ES-I3 (cell line): Measurements from ENCODE around the gene ACTL9.

Source experiments
- H3K36me3 ChIP-seq: 2 replicates; pipeline ENCODE4 v1.6.1; 2013; ENCODE audit warnings: mild to moderate bottlenecking, low read length, control low read depth, moderate library complexity; ENCODE audit not compliant: insufficient read depth
- H3K4me1 ChIP-seq: 2 replicates; pipeline ENCODE4 v1.6.1; 2013; ENCODE audit warnings: mild to moderate bottlenecking, control low read depth, low read length; ENCODE audit not compliant: insufficient read depth
- H3K9ac ChIP-seq: 2 replicates; pipeline ENCODE4 v1.6.1; 2013; ENCODE audit warnings: low read depth, mild to moderate bottlenecking, low read length, moderate library complexity
- H3K9me3 ChIP-seq: 2 replicates; pipeline ENCODE4 v1.6.1; 2013; ENCODE audit warnings: mild to moderate bottlenecking, low read length, moderate library complexity; ENCODE audit not compliant: control insufficient read depth, insufficient read depth

ACTL9 gene

DNA sequence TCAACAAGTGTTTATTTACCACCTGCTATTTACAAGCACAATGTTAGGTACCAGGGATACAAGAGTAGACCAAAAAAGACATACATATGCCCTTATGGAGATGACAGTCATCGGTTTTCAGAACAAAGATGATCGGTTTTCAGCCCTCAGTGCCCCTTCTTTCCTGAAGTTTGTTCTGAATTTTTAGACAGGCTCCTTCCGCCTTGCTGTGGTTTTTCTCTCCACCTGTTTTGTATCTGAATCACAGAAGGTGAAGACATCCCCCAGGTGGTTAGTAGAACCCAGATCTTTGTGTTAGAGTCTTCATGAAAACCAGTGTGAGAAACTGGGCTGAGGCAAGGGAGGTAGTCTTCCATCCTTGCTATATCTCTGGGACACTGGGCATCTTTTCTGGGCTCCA lies 23.5 kb downstream of the ACTL9 start:
- no peak overlapping the region for H3K9ac ChIP-seq
- H3K4me1 ChIP-seq: no peaks in the 10 kb centered on the region
- no peaks in the 10 kb centered on the region for H3K9me3 ChIP-seq
- H3K36me3 ChIP-seq: no peaks in the 10 kb centered on the region

DNA sequence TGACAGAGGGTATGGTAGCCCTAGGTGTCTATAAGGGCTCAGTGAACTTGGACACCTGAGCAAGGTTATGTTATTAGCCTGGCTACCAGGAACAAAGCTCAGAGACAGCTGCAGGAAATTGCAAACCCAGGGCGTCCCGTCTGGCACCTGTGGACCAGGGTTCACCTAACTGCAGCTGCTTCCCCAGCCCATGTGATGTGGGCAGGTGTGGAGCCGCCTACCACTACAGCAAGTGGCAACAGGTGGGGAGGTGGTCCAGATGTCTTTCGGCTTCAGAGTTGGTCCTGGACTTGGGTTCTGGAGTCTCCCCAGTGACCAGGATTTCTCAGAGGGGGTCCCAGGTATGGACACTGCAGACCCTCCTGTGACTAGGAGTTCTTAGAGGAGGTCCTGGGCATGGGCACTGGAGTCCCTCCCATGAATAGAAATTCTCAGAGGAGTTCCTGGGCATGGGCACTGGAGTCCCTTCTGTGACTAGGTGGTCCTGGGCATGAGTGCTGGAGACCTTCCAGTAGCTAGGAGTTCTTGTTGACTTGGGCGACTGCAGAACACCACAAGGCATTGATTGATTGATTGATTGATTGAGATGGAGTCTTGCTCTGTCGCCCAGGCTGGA lies 25.2 kb downstream of the ACTL9 start:
- no peaks in the 10 kb centered on the region for H3K36me3 ChIP-seq
- H3K9ac ChIP-seq: no peak overlapping the region
- no peaks in the 10 kb centered on the region for H3K4me1 ChIP-seq
- H3K9me3 ChIP-seq: no peaks in the 10 kb centered on the region

DNA sequence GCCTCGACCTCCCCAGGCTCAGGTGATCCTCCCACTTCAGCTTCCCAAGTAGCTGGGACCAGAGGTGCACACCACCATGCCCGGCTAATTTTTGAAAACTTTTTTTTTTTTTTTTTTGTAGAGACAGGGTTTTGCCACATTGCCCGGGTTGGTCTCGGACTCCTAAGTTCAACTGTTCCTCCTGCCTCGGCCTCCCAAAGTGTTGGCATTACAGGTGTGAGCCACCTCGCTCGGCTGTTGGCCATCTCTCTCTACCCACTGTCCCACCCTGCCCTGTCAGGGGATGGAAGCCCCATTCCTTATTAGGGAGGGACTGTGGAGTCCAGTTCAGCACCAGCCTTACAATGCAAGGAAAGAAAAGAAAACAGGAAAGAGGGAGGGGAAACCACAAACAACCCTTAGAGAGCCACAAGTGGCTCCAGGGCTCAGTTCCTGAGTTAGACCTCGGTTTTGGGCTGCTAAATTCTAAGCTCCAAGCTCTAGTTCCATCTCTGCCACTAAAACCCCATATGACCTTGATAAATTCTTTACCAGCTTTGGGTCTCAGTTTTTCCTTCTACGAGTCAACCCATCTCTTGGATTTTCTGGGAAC lies 31.7 kb downstream of the ACTL9 start:
- H3K9me3 ChIP-seq: no peaks in the 10 kb centered on the region
- no peaks in the 10 kb centered on the region for H3K4me1 ChIP-seq
- H3K9ac ChIP-seq: no peak overlapping the region
- H3K36me3 ChIP-seq: no peaks in the 10 kb centered on the region

DNA sequence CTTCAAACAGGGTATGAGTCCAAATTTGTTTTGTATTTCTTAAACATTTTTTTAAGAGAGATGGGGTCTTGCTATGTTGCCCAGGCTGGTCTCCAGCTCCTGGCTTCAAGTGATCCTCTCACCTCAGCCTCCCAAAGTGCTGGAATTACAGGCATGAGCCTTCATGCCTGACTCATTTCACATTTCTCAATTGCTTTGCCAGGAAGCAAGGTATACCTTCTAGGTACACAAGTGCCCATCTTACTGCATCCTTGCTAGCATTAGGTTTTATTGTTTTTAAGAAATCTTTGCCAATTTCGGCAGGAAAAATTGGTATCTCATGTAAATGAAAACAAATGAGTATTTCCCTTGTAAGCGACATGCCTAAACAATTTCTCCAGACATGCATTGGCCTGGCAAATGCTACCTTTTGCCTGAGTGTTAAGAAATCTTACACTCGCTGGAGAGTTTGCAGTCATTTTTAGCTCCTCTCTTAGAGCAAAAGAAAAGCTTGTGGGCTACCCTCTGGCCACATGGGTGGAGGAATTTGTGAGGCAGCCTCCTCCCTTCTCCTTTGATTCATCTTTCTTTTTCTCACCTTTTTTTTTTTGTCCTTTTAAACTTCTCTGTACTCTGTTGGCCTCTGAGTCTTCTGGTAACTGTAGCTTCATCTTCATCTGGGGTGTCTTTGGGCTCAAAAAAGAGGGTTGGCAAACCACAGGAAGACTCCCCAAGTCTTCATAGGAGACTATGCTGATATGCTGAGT lies 33.0 kb downstream of the ACTL9 start:
- no peak overlapping the region for H3K9ac ChIP-seq
- H3K36me3 ChIP-seq: no peaks in the 10 kb centered on the region
- H3K9me3 ChIP-seq: no peaks in the 10 kb centered on the region
- H3K4me1 ChIP-seq: no peaks in the 10 kb centered on the region

DNA sequence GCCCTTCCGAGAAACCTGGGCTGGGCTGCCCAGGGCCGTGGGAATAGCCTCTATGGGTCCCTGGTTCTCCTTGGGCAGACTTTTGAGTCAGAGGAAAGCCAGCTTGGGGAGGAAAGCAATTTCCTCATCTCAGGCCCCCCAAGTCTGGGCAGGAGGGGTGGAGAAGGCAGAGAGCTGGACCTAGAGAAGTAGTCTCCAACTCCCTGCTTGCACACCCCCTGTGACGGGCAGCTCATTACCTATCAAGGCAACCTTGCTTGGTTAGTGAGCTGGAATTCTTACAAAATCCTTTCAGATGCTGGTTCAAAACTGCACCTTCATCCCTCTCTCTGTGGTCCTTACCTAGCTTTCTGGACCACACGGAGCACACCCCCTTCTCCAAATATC lies 33.9 kb downstream of the ACTL9 start:
- Histone ChIP-seq H3K36me3 (no peaks in the 10 kb centered on the region), H3K9me3 (no peaks in the 10 kb centered on the region), H3K9ac (peak overlapping the region; percentile 20; the same call in 1 of the 2 replicates), H3K4me1 (no peaks in the 10 kb centered on the region)

DNA sequence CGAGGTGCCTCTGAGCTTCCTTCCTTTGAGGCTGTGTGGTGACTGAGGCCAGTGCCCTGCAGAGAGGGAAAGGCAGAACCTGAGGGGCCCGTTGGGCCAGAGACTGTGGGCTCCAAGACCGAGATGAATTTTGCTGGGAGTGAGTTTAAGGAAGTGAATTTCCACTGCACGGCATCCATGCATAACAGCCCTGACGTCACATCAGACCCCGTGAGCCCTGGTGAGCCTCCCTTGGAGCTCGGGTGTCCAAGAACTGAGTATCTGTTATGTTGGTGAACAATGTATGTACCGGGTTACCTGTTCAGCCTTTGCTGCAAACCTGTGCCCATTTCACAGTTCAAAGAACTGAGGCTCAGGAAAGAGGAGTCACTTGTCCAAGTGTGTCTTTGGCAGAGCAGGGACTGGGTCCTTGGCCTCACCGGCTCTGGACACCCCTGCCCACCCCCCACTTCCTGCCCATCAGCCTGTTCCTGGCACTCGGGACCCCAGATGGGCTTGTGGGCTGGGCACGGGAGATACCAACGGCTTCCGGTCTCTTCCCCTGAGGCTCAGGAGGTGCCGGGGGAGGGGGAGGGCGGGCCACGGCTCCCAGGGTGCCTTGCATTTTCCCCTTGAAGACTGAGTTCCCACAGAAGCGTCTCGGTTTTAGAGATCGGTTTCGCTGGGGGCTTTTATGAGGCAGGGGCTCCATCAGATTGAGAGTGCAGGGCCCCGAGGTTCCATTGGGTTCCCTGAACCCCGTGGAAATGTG lies 34.5 kb downstream of the ACTL9 start:
- Histone ChIP-seq H3K36me3 (no peaks in the 10 kb centered on the region), H3K9me3 (no peaks in the 10 kb centered on the region), H3K9ac (peak overlapping the region; percentile 20; the same call in 1 of the 2 replicates), H3K4me1 (no peaks in the 10 kb centered on the region)

DNA sequence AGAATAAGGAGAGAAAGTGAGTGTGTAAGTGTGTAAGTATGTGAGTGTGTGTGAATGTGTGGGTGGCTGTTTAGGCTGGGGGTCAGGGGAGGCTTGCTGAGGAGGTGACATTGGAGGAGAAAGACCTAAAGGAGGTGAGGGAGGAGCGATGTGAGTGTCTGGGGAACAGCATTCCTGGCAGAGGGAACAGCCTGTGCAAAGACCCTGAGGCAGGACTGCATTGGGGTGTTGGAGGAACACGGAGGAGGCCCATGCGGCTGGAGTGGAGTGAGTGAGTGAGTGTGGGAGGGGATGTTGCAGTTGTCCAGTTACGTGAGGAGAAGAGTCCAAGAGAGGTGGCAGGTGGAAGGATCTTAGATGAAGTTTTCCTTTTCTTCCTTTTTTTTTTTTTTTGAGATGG lies 36.3 kb downstream of the ACTL9 start:
- H3K36me3 ChIP-seq: no peaks in the 10 kb centered on the region
- H3K9me3 ChIP-seq: no peaks in the 10 kb centered on the region
- no peak overlapping the region for H3K9ac ChIP-seq
- no peaks in the 10 kb centered on the region for H3K4me1 ChIP-seq

DNA sequence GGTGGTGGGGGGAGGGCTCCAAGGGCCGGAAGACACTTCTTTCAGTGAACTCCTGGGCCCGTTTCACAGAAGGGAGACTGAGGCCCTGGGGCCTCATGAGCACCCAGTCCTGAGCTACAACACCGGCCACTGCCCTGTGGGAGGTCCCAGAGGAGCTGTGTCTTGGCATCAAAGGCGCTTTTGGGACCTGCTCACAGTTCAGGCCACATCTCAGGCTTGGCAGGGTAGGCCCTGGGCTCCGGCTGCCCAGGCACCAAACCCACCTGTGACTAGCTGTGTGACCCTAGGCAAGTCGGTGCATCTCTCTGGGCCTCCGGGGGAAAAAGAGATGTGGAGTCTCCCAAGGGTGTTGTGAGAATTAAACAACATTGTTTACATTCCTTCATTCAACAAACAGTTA lies 38.7 kb downstream of the ACTL9 start:
- no peaks in the 10 kb centered on the region for H3K9me3 ChIP-seq
- H3K9ac ChIP-seq: no peak overlapping the region
- no peaks in the 10 kb centered on the region for H3K4me1 ChIP-seq
- H3K36me3 ChIP-seq: no peaks in the 10 kb centered on the region

DNA sequence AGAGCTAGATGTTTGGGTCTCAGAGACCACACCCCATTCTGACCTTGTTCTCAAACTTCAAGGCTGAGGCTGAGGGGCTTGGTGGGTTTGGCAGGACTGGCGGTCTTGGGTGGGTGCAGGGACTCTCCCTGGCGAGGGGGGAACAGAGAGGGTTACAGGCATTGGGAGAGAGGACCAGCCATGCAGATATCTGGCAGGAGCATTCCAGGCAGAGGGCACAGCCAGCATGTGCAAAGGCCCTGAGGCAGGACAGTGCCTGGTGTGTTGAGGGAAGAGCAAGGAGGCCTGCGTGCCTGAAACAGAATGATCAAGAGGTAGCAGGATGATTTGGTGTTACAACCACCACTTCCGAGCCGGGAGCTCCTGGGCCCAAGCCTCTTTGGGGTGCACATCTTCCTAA lies 40.7 kb downstream of the ACTL9 start:
- Histone ChIP-seq H3K36me3 (no peaks in the 10 kb centered on the region), H3K9me3 (no peaks in the 10 kb centered on the region), H3K4me1 (no peaks in the 10 kb centered on the region), H3K9ac (no peak overlapping the region)

DNA sequence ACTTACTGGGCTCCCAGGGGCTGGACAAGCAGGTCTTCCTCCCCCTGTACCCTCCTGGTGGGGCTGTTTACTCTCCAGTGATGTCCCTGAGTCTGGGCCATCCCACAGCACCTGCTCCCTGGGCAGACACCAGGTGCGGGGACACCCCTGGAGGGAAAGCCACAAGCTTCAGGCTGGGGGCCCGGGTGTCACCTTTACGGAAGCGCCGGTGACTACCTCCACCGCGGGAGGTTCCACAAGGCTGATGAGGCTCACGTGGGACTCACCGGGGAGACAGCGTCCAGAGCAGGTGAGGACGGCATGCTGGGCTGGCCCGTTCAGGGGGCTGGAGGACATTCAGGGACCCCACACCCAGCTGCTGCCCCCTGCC lies 43.3 kb downstream of the ACTL9 start:
- Histone ChIP-seq H3K9ac (no peak overlapping the region), H3K4me1 (no peaks in the 10 kb centered on the region), H3K36me3 (no peaks in the 10 kb centered on the region), H3K9me3 (no peaks in the 10 kb centered on the region)

DNA sequence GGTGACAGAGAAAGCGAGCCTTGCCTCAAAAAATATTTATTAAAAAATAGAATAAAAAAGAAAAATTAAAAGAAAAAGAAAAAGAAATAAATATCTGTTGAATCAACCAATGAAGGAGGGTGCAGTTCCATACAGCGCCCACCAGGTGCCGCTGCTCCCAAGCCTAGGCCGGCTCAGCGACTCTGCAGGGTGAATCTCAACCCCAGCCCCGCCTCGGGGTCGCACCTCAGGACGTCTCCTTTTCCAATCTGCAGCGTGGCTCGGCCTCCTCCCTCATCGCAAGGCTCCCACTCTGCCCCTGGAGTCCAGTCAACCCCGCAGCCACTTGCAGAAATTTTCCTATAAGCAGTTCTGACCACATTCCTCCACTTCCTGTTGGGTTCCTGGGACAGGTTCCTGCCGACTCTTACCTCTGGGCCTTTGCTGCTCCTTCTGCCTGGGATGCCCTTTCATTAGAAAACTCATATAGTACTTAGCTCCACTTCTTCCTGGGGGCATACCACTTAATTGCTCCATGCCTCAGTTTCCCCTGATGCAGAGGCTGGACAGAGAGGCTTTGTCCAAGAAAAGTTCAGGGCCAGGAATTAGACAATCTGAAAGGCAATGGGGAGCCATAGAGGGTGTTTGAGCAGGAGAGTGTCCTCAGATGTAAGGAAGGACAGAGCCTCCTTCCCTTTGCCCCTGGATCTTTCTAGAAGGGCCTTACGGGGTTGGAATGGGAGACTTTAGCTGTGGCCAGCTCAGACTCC lies 43.8 kb downstream of the ACTL9 start:
- H3K9me3 ChIP-seq: no peaks in the 10 kb centered on the region
- no peaks in the 10 kb centered on the region for H3K36me3 ChIP-seq
- H3K4me1 ChIP-seq: no peaks in the 10 kb centered on the region
- H3K9ac ChIP-seq: no peak overlapping the region; the same call in 1 of the 2 replicates

DNA sequence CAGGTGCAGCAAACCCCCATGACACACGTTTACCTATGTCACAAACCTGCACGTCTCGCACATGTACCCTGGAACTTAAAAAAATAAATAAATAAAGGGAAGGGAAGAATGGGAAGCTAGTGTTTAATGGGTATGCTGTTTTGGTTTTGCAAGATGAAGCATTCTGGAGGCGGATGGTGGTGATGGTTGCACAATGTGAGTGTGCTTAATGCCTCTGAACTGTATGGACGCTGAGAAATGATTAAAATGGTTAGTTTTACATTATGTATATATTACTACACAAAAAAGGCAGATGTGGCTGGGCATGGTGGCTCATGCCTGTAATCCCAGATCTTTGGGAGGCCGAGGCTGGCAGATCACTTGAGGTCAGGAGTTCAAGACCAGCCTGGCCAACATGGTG lies 50.4 kb downstream of the ACTL9 start:
- Histone ChIP-seq H3K9ac (no peak overlapping the region), H3K36me3 (no peaks in the 10 kb centered on the region), H3K9me3 (no peaks in the 10 kb centered on the region), H3K4me1 (no peaks in the 10 kb centered on the region)
